NCI-H1092 (cell line): ENCODE measurements around the gene ZBTB7C.

ENCODE experiments used
- DNase-seq: peaks from one replicate; lab custom pipeline; 2025; lab: John Stamatoyannopoulos, UW

Gene ZBTB7C

DNA sequence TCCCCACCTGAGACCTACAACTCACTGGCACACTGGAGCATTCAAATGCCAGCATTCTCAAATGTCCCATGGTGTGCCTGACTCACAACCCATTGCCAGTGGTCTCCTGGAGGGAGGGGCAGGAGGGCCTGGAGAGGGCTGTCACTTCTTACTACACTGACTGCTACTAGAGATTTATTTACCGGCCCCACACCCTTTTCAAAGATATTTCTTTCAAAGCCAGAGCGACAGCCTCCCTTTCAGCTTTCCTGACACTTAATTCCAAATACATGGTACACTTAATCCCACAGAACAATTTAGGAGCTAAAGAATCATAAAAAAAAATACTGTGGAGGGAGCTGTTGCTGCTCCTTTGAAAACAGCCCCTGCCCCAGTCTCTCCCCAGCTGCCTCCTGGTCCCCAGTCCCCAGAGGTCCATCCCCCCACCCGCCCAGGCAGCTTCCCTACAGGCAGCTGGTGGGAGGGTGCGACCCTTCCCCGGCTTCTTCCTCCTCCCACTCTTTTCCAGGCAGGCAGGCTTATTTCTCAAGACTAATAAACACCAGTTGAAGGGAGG, 349.6 kb downstream of the ZBTB7C start:
- DNase-seq, result no peak

DNA sequence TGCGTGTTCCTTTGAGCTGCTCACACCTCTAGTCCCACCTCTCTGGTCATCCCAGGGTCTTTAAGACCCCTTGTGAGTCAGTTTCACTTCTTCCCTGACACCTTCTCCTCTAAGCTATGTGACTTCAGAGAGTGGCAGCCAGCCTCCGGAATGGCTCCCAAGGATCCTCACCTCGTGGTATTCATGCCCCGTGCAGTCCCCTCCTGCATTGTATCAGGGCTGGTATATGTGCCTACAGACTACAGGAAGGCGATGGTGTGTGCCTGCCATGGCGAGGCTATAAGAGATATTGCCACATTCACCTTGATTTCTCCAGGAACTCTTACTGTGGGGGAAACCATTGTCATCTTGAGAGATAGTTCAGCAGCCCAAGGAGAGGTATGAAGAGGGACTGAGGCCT, 350.7 kb downstream of the ZBTB7C start:
- no peak for DNase-seq

GRCh38 chr18:48057018-48057417, 352.2 kb downstream of the ZBTB7C start:
- no peak for DNase-seq

- DNase-seq, result no peak
These were observed 353.8 kb downstream of the ZBTB7C start for GRCh38 chr18:48055351-48055750.

DNA sequence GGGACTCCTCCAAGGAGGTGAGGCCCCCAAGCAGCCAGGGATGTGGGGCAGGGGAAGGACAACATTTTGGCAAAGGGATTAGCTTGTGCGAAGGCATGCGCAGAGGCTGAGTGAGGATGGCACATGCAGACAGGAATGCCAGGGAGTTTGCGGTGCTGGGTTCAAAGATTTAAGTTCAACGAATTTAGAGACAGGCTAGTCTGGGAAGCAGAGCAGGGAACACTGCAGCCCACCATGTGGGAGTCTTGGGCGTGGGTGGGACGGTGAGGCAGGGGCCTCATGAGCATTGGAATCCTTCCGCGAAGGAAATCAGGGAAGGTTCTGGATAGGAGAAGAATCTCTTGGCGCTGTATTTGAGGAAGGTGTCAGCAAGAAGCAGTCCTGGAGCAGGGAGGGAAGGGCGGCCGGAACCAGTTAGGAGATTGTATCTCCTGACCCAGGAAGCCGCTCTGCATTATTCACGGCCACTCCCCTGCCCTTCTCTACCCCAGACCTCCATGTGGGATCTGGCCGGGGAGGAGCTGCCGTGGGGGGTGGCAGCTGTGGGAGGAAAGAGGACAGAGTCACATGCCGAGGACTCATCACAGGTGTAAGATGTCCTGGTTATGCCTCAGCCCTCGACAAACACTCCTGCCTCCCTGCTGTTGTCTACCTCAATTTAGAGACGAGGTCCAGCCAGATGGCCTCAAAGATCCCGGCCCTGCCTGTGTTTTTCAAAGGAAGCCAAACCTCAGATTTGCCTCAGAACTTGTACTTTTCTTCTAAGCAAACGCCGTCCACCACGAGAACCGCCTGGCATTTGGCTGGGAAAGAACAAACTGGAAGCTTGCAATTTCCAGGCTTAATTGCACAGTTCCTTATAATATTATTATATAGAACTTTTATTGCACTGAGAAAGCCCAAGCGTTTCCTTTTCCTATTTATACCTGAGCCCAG, 355.0 kb downstream of the ZBTB7C start:
- no peak for DNase-seq

GRCh38 chr18:48052842-48053241, 356.3 kb downstream of the ZBTB7C start:
- DNase-seq, result no peak

DNA sequence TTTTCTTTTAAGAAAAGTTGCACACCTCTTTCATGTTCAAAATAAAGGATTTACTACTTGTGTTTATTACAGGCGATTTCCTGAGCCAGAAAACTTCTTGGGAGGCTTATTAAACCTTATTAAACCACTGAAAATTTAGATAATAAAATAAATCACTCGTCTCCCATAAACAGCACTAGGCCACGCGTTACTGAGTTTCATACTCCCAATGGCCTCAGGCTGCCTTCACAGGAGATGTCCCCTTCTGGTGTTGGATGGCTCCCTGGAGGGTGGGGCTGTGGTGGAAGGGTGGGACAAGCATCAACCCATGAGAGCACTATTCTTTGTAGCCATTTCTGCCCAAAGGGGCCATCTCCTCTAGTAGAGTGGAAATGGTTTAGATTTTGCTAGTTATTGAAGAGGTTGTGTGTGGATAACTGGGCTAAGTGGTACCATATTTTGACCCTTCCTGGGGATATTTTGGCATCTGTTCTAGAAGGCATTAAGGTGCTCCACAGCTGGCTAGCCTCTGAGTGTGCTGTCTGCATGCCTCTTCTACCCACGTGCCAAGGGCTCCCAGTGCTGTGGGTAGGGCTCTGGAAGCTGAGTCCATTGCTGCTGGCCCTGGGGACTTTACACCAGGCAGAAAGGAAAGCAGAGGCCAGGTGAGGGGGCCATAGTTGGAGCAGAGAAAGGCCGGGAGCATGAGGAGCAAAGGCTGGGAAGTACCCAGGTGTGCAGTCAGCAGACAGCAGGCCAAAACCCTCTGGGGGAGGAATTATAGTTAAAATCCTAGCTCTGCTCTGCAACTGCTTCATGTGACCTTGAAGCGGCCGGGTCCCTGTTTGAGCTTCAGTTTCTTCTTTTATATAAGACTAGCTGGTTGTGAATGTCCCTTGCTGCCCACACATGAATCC, 357.0 kb downstream of the ZBTB7C start:
- DNase-seq, result no peak

- no peak for DNase-seq
These were observed 359.0 kb downstream of the ZBTB7C start for GRCh38 chr18:48050176-48050575.

- no peak for DNase-seq
These were observed 359.4 kb downstream of the ZBTB7C start for GRCh38 chr18:48049757-48050156.

GRCh38 chr18:48048251-48048650, 360.9 kb downstream of the ZBTB7C start:
- DNase-seq, result no peak

- DNase-seq, result no peak
These were observed 362.3 kb downstream of the ZBTB7C start for GRCh38 chr18:48046843-48047242.

DNA sequence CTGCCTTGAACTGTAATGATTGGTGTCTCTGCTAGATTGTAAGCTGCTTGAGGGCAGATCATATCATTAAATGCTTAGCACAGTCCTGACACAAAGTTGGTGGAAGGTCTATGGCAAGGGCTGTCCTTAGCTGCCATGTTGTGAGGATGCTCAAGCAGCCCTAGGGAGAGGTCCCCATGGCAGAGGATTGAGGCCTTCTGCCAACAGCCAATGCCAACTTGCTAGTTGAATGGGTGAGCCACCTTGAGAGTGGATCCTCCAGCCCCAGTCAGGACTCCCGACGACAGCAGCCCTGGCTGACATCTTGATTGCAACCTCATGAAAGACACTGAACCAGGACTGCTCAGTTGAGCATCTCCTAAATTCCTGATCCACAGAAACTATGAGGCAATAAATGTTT, 363.4 kb downstream of the ZBTB7C start:
- no peak for DNase-seq

DNA sequence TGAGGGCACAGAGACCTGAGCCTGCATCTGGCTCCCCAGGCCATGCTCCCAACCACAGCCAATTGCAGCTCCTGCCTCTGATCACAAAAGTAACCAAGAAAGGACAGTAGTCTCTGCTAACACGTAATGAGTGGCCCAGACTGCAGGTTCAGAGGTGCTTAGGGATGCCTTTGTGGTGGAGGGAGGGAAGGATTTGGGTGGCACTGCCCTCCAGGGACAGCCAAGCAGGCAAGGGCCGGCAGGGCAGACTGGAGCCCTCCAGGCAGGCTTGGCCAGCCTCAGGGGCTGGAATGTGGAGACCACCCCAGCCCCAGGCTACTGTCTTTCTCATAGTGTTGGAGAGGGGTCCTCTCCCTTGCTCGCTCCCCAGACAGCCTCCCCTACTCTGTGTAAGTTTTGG, 364.2 kb downstream of the ZBTB7C start:
- DNase-seq, result no peak

- DNase-seq, result no peak
These were observed 366.0 kb downstream of the ZBTB7C start for GRCh38 chr18:48043166-48043565.

DNA sequence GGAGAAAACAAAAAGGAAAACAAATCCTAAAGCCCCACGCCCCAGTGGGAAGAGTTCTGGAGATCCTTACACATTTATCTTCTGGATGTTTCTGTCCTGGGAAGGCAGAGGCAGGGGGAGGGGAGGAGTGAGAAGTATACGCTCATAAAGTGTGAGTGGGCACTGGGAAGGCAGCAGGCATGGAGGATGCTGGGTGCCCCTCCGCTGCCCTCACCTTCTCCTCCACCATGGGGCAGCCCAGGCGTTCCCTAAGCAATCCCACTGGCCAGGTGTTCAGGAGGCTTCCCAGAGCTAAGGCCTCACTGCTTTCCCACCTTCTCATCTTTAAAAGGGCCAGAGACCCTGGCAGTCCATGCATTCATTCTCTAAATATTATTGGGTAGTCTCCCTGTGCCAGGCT, 366.8 kb downstream of the ZBTB7C start:
- DNase-seq, result no peak

GRCh38 chr18:48040457-48041110, 368.6 kb downstream of the ZBTB7C start:
- no peak for DNase-seq

DNA sequence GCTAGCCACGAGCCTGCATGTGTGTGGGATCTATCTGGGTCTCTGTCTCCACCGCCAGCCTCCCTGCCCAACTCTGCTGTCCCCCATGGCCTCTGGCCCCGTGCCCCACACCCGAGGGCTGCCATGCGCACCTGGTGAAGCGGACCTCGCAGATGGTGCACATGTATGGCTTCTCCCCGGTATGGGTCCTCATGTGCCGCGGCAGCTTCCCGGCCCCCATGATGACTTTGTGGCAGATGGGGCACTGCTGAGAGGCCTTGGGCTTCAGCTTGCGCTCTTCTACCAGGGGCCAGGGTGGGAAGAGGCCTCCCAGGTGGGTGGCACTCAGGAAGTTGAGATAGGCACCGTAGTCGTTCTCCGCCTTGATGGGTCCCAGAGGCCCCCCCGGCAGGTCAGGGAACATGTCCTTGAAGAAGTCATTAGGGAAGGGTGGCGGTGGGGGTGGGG, 369.4 kb downstream of the ZBTB7C start:
- no peak for DNase-seq

DNA sequence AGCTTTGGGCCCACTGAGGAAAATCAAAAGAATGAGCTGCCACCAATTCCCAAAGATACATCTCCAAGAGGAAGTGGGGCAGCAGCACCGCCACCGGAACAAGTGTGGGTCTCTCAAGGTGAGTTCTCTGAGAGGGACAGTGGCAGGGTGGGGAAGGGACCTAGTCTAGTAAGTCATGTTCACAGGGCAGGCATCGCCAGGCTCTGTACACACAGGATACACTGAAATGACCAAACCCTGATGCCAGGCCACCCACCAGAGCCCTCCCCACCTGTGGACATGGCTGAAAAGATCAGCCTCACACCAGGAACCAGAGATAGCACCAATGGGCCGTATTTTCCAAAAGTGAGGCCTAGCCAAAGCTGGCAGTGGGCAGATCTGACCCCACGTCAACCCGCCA, 370.5 kb downstream of the ZBTB7C start:
- no peak for DNase-seq

GRCh38 chr18:48037481-48038271, 371.5 kb downstream of the ZBTB7C start:
- DNase-seq, result no peak

DNA sequence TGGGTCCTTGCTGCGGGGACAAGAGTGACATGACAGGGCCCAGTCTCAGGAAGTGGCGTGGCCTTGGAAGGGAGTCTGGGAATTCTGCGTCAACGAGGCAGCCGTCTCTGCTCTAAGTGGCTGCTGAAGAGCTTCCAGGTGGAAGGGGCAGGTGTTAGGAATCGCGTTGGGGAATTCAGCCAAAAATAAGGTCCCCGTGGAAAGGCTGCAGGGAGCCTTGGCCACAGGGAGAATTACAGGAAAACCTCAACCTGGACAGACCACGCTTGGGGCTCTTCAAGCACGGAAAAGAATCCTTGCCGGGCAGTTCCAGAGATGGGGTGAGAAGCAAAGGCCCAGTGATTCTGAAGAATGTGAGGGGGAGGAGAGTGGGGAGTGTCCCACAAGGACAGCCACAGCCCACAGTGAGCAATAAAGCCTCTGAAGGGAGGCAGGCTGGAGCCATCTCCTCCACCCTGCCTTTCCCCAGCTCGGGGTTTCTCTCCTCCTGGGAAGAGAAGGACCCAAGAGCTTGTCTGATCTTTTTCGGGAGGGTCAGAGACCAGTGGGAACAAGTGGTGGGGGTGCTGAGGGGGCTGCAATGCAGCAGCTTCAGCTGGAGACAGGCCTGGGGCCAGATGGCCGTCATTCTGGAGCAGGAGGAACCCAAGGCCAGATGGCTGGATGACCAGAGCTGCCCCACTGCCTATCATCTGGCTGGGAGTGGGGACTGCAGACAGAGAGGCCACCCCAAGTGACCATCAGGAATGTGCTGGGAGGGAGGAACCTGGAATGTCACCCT, 372.4 kb downstream of the ZBTB7C start:
- DNase-seq, result no peak
